ENCODE results near the gene FEM1A.

- TF ChIP-seq EZH2 (IDR thresholded peaks at IDR 0.05; ENCODE audit: borderline replicate concordance, low read depth, low read length, severe bottlenecking): no peak
- TF ChIP-seq POLR2A (IDR thresholded peaks at IDR 0.05; ENCODE audit: low read depth, low read length): no peak
- no peak for TF ChIP-seq CTCF (IDR thresholded peaks at IDR 0.05; ENCODE audit: extremely low read depth in 1 of 2, insufficient read depth in 1 of 2, low read depth in 1 of 2, low read length in 2 of 2)
- TF ChIP-seq JUN (IDR thresholded peaks at IDR 0.05; ENCODE audit: borderline replicate concordance, insufficient read depth, insufficient read length, low read depth): no peak
- no peak for TF ChIP-seq POLR2AphosphoS5 (IDR thresholded peaks at IDR 0.05; ENCODE audit: insufficient read depth, low read depth, low read length)
- no peak for TF ChIP-seq FOS (IDR thresholded peaks at IDR 0.05; ENCODE audit: borderline replicate concordance, insufficient read depth, low read length)
- TF ChIP-seq, protein P1, sequence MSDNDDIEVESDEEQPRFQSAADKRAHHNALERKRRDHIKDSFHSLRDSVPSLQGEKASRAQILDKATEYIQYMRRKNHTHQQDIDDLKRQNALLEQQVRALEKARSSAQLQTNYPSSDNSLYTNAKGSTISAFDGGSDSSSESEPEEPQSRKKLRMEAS (IDR thresholded peaks at IDR 0.05; ENCODE audit: insufficient read depth, insufficient read length): no peak
- TF ChIP-seq MYC (IDR thresholded peaks at IDR 0.05; ENCODE audit: low read depth, low read length): no peak
- TF ChIP-seq GATA2 (IDR thresholded peaks at IDR 0.05; ENCODE audit: insufficient read depth, insufficient read length, low read depth, low read length): no peak
Observed at GRCh38 chr19:4829001-4829712, 37.6 kb downstream of the FEM1A start.

Data from endothelial cell of umbilical vein (primary cell).